ENCODE measurements around the gene NFASC. TPM values are rescaled to one million over a fixed set of nuclear protein-coding genes. Genes with fewer than 3 reads are reported as not detected.

NFASC gene
- total and polyA plus RNA-seq, 2 experiments from 2014 or later, result 3.9 to 11.7 TPM

DNA sequence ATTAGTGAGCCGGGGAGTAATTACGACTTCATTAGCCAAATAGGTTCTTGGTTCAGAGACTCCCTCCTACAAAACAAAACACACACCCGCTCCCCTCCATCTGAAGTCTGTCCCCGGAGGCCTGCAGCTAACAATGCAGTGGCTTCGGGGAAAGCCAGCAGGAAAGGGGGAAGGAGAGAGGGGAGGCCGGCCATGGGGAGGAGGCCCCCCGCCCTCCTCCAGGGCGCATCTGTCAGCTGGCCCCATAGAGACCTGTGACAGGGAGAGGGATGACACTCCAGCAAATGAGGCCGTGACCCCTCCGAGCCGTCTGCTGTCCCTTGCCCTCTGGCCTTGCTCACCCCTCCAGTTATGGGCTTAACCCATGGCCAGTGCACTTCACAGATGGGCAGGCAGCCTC lies 160.2 kb downstream of the NFASC start:
- no peak overlapping the region for H3K27ac ChIP-seq (ENCODE audit: low read depth)
- no peaks in the 10 kb centered on the region for H3K9me2 ChIP-seq (ENCODE audit: insufficient read depth)
- no peaks in the 10 kb centered on the region for H3K36me3 ChIP-seq (ENCODE audit: insufficient read depth)
- H3K79me2 ChIP-seq (replicated peaks; ENCODE audit: insufficient read depth), result no peaks in the 10 kb centered on the region
- peaks cover 7% of the 10 kb centered on the region for H3K27me3 Mint-ChIP-seq (ENCODE audit: insufficient read depth, low read depth, poor library complexity)
- TF ChIP-seq NANOG (IDR thresholded peaks at IDR 0.05; ENCODE audit: borderline replicate concordance), result no peak
- TF ChIP-seq EZH2phosphoT487 (IDR thresholded peaks at IDR 0.05; ENCODE audit: unreplicated experiment), result no peak
- TF ChIP-seq ZNF114 (CRISPR knock-in tag; IDR thresholded peaks at IDR 0.05), result no peak
- TF ChIP-seq ZNF462 (CRISPR knock-in tag; IDR thresholded peaks at IDR 0.05), result no peak
- TF ChIP-seq REST (IDR thresholded peaks at IDR 0.05; ENCODE audit: unreplicated experiment), result no peak
- no peak for TF ChIP-seq CTCF (conservative IDR thresholded peaks at IDR 0.05; ENCODE audit: low read depth in 2 of 2)
- TF ChIP-seq JUNB (IDR thresholded peaks at IDR 0.05; ENCODE audit: unreplicated experiment), result no peak
- no peak for TF ChIP-seq CREB1 (CRISPR knock-in tag; IDR thresholded peaks at IDR 0.05; ENCODE audit: low read depth)
- peaks cover 23% of the 10 kb centered on the region; the same call in 2 of the 3 replicates for H3K4me1 Mint-ChIP-seq
- no peak overlapping the region for H3K4me3 Mint-ChIP-seq
- DNase-seq (ENCODE audit: low spot score), result no peak
- no peaks in the 10 kb centered on the region; the same call in 1 of the 2 replicates for H4K20me1 ChIP-seq (replicated peaks; ENCODE audit: insufficient read depth)
- H3K4me1 ChIP-seq (ENCODE audit: insufficient read depth), result peaks cover 6% of the 10 kb centered on the region
- H3K36me3 Mint-ChIP-seq (ENCODE audit: low read depth), result no peaks in the 10 kb centered on the region
- H3K27me3 ChIP-seq (ENCODE audit: insufficient read depth), result no peaks in the 10 kb centered on the region
- no peak overlapping the region for H2AFZ ChIP-seq
- no peak overlapping the region for H3K27ac Mint-ChIP-seq
- no peaks in the 10 kb centered on the region for H3F3A ChIP-seq (replicated peaks; ENCODE audit: low read depth)
- ATAC-seq, result peak; percentile 38
- no peak overlapping the region for H3K4me2 ChIP-seq
- no peak overlapping the region for H3K4me3 ChIP-seq
- no peaks in the 10 kb centered on the region for H3K9me3 Mint-ChIP-seq
